SK-N-SH (cell line): Measurements from ENCODE around the gene PRKG1. TPM values are rescaled to one million over a fixed set of nuclear protein-coding genes. Genes with fewer than 3 reads are reported as not detected.

Experiments used
- CTCF ChIA-PET: fragments of 300-600, 350-600 bp; formaldehyde crosslinking; extraction: SDS; loops from one replicate; lab custom pipeline; 2021; lab: Yijun Ruan, JAX
- POLR2A ChIA-PET: fragments of 350-600 bp; sonication (Branson Sonifier 250); formaldehyde crosslinking; extraction: SDS; loops from one replicate; lab custom pipeline; 2020; ENCODE audit warnings: antibody characterized with exemption, inconsistent platforms; lab: Yijun Ruan, JAX
- DNase-seq: peaks from one replicate; pipeline ENCODE4 v3.0.0; 2012
- H2AFZ ChIP-seq: fragments of 200-600 bp; sonication (generic); 2 replicates; pipeline ENCODE4 v1.8.1; 2016; ENCODE audit warnings: antibody characterized with exemption, mild to moderate bottlenecking, low read depth
- H3F3A ChIP-seq: fragments of 200-600 bp; sonication (generic); replicated peaks from 2 replicates; pipeline ENCODE3; 2016; ENCODE audit warnings: antibody characterized with exemption, mild to moderate bottlenecking; ENCODE audit not compliant: insufficient read depth
- H3K27ac ChIP-seq, 2 experiments: fragments of 200-500 bp in 1 of 2; fragments of 200-600 bp in 1 of 2; sonication (Bioruptor generic) in 1 of 2; sonication (generic), shearing (Covaris generic) in 1 of 2; 2 replicates each; pipeline versions ENCODE4 v1.5.1 to v1.6.1; 2014 to 2016; ENCODE audit warnings: low read depth in 2 of 2, inconsistent platforms in 1 of 2, low read length in 1 of 2, mild to moderate bottlenecking in 1 of 2, mixed read lengths in 1 of 2
- H3K27me3 ChIP-seq: fragments of 200-600 bp; sonication (generic), shearing (Covaris generic); 2 replicates; pipeline ENCODE4 v1.6.1; 2016; ENCODE audit warnings: mixed run types; ENCODE audit not compliant: insufficient read depth
- H3K36me3 ChIP-seq, 2 experiments: fragments of 200-500 bp in 1 of 2; fragments of 200-600 bp in 1 of 2; sonication (Bioruptor generic) in 1 of 2; sonication (generic) in 1 of 2; replicated peaks in 1 of 2; 2 replicates each; pipeline versions ENCODE3 to v1.5.1; 2014 to 2016; ENCODE audit warnings: low read length in 1 of 2, mild to moderate bottlenecking in 1 of 2; ENCODE audit not compliant: insufficient read depth in 2 of 2, control insufficient read depth in 1 of 2
- H3K4me1 ChIP-seq, 2 experiments: fragments of 200-500 bp in 1 of 2; fragments of 200-600 bp in 1 of 2; sonication (Bioruptor generic) in 1 of 2; sonication (generic), shearing (Covaris generic) in 1 of 2; 2 replicates each; pipeline versions ENCODE4 v1.5.1 to v1.6.1; 2014 to 2016; ENCODE audit warnings: low read depth in 1 of 2, low read length in 1 of 2, mixed run types in 1 of 2; ENCODE audit not compliant: insufficient read depth in 2 of 2, control insufficient read depth in 1 of 2
- H3K4me2 ChIP-seq: fragments of 200-600 bp; sonication (generic), shearing (Covaris generic); 2 replicates; pipeline ENCODE4 v1.6.1; 2017; ENCODE audit warnings: mixed run types
- H3K4me3 ChIP-seq, 2 experiments: fragments of 200-500 bp in 1 of 2; fragments of 200-600 bp in 1 of 2; sonication (Bioruptor generic) in 1 of 2; sonication (generic), shearing (Covaris generic) in 1 of 2; 2 replicates each; pipeline versions ENCODE4 v1.5.1 to v1.8.1; 2014 to 2016; ENCODE audit warnings: low read depth in 2 of 2, inconsistent platforms in 1 of 2, low read length in 1 of 2, mild to moderate bottlenecking in 1 of 2, mixed read lengths in 1 of 2, moderate library complexity in 1 of 2
- H3K79me2 ChIP-seq: fragments of 200-600 bp; sonication (generic); 2 replicates; pipeline ENCODE4 v1.8.1; 2017; ENCODE audit warnings: mild to moderate bottlenecking; ENCODE audit not compliant: insufficient read depth
- H3K9ac ChIP-seq: fragments of 200-600 bp; sonication (generic); 2 replicates; pipeline ENCODE4 v1.6.1; 2017; ENCODE audit warnings: mixed run types
- H3K9me2 ChIP-seq: fragments of 200-600 bp; sonication (generic); 2 replicates; pipeline ENCODE4 v1.6.1; 2017; ENCODE audit warnings: mixed run types
- H3K9me3 ChIP-seq: fragments of 200-600 bp; sonication (generic); 2 replicates; pipeline ENCODE4 v1.6.1; 2017; ENCODE audit warnings: mixed run types, mild to moderate bottlenecking, moderate library complexity
- H4K20me1 ChIP-seq: fragments of 200-600 bp; sonication (generic); 2 replicates; pipeline ENCODE4 v1.6.1; 2017; ENCODE audit warnings: mild to moderate bottlenecking, mixed run types; ENCODE audit not compliant: insufficient read depth
- ELF1 ChIP-seq: IDR thresholded peaks from 2 replicates; pipeline ENCODE4 v1.4.0; 2012
- EZH2phosphoT487 ChIP-seq: fragments of 200-600 bp; sonication (generic); IDR thresholded peaks from 2 replicates; pipeline ENCODE4 v1.6.1; 2017; ENCODE audit warnings: low read depth, mixed run types, mild to moderate bottlenecking, antibody characterized with exemption, moderate library complexity, borderline replicate concordance
- FOSL2 ChIP-seq: IDR thresholded peaks from 2 replicates; pipeline ENCODE4 v1.4.0; 2012; ENCODE audit warnings: low read depth, mild to moderate bottlenecking, moderate library complexity, borderline replicate concordance
- FOXM1 ChIP-seq: IDR thresholded peaks from 2 replicates; pipeline ENCODE4 v1.4.0; 2012; ENCODE audit warnings: low read depth, mild to moderate bottlenecking
- GABPA ChIP-seq: IDR thresholded peaks from 2 replicates; pipeline ENCODE4 v1.4.0; 2012; ENCODE audit warnings: low read depth, mild to moderate bottlenecking
- POLR2AphosphoS5 ChIP-seq: IDR thresholded peaks from 2 replicates; pipeline ENCODE4 v1.6.1; 2012; ENCODE audit warnings: low read depth, low read length
- SIN3A ChIP-seq: IDR thresholded peaks from 2 replicates; pipeline ENCODE4 v1.6.1; 2012; ENCODE audit warnings: low read depth, mild to moderate bottlenecking, low read length, moderate library complexity, borderline replicate concordance
- TAF1 ChIP-seq: IDR thresholded peaks from 2 replicates; pipeline ENCODE4 v1.6.1; 2012; ENCODE audit warnings: low read depth, mild to moderate bottlenecking, low read length, moderate library complexity, borderline replicate concordance
- TCF12 ChIP-seq: IDR thresholded peaks from 2 replicates; pipeline ENCODE4 v1.4.0; 2012
- TEAD4 ChIP-seq: IDR thresholded peaks from 2 replicates; pipeline ENCODE4 v1.4.0; 2012; ENCODE audit warnings: mild to moderate bottlenecking, borderline replicate concordance; ENCODE audit not compliant: insufficient read depth
- WGBS: methylation state at CpG from one replicate; pipeline ENCODE4 v1.1.6; 2017; ENCODE audit warnings: low lambda C conversion rate; 5-methylcytosine and 5-hydroxymethylcytosine counted together
- polyA plus RNA-seq, 3 experiments: library from polyadenylated mRNA; depleted of rRNA; stranded (reverse); fragments of >200 nt; gene quantifications; 2 replicates each; pipeline ENCODE4 v1.2.3, GENCODE V29; 2012
- TF ChIP-seq, protein P1 (sequence below): IDR thresholded peaks from 2 replicates; pipeline ENCODE4 v1.4.0; 2012; ENCODE audit warnings: low read depth
- TF ChIP-seq, protein P2 (sequence below): IDR thresholded peaks from 2 replicates; pipeline ENCODE4 v1.6.1; 2012; ENCODE audit warnings: mild to moderate bottlenecking, low read depth, low read length, moderate library complexity
- TF ChIP-seq, protein P3 (sequence below): fragments of 150-350 bp; IDR thresholded peaks from 2 replicates; pipeline ENCODE4 v1.6.1; 2017; ENCODE audit warnings: antibody characterized with exemption, low read length, low read depth, borderline replicate concordance
- TF ChIP-seq, protein P4 (sequence below): IDR thresholded peaks from 2 replicates; pipeline ENCODE4; 2012

Gene PRKG1
- polyA plus RNA-seq, 1 of the 3 experiments (the other 2 are of a cell fraction): 4.1 TPM

DNA sequence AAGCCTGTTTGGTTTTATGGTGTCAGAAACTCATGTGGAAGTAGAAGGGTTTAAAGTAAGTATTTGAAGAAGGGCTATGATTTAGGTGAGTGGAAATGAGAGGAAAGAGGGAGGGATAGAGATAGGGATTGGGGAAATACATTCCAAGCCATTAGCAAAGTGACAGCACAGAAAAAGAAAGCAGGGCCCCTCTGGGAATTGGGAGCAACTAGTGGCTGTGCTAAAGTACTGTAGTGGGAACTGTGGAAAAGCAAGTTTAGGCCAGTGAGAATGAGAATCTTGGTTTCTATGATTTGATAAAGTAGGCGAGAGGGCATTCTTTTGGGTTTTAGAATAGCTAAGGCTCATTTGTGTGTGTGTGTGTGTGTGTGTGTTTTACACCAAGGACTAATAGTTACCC is 5.0 kb downstream of the PRKG1 start:
- ChIA-PET POLR2A (no interaction called here), CTCF (interaction anchor here (1.0 kb wide), 1 partner anchor 9 kb away, joined by 5 read pairs; no protein-coding TSS in a partner anchor)
- H3K36me3 ChIP-seq: no peaks in the 10 kb centered on the region
- no peak overlapping the region for H2AFZ ChIP-seq
- no peak for DNase-seq
- TF ChIP-seq FOSL2 (no peak), EZH2phosphoT487 (no peak), TAF1 (no peak), TEAD4 (no peak), GABPA (no peak), TCF12 (no peak), POLR2AphosphoS5 (no peak), SIN3A (no peak), ELF1 (no peak)
- TF ChIP-seq, protein P1, sequence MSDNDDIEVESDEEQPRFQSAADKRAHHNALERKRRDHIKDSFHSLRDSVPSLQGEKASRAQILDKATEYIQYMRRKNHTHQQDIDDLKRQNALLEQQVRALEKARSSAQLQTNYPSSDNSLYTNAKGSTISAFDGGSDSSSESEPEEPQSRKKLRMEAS: no peak
- TF ChIP-seq, protein P2, sequence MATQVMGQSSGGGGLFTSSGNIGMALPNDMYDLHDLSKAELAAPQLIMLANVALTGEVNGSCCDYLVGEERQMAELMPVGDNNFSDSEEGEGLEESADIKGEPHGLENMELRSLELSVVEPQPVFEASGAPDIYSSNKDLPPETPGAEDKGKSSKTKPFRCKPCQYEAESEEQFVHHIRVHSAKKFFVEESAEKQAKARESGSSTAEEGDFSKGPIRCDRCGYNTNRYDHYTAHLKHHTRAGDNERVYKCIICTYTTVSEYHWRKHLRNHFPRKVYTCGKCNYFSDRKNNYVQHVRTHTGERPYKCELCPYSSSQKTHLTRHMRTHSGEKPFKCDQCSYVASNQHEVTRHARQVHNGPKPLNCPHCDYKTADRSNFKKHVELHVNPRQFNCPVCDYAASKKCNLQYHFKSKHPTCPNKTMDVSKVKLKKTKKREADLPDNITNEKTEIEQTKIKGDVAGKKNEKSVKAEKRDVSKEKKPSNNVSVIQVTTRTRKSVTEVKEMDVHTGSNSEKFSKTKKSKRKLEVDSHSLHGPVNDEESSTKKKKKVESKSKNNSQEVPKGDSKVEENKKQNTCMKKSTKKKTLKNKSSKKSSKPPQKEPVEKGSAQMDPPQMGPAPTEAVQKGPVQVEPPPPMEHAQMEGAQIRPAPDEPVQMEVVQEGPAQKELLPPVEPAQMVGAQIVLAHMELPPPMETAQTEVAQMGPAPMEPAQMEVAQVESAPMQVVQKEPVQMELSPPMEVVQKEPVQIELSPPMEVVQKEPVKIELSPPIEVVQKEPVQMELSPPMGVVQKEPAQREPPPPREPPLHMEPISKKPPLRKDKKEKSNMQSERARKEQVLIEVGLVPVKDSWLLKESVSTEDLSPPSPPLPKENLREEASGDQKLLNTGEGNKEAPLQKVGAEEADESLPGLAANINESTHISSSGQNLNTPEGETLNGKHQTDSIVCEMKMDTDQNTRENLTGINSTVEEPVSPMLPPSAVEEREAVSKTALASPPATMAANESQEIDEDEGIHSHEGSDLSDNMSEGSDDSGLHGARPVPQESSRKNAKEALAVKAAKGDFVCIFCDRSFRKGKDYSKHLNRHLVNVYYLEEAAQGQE: no peak
- TF ChIP-seq, protein P3, sequence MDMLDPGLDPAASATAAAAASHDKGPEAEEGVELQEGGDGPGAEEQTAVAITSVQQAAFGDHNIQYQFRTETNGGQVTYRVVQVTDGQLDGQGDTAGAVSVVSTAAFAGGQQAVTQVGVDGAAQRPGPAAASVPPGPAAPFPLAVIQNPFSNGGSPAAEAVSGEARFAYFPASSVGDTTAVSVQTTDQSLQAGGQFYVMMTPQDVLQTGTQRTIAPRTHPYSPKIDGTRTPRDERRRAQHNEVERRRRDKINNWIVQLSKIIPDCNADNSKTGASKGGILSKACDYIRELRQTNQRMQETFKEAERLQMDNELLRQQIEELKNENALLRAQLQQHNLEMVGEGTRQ: no peak
- H3K9me3 ChIP-seq: no peaks in the 10 kb centered on the region
- WGBS: 88% methylated on average over 1 of the region's 1 CpG
- peaks cover 0 to 6% of the 10 kb centered on the region in 2 experiments; a peak in 1 of 4 replicates for H3K4me1 ChIP-seq
- H3K4me3 ChIP-seq: no peak overlapping the region
- H3K27ac ChIP-seq: no peak overlapping the region
- H3K9ac ChIP-seq: no peak overlapping the region
- no peaks in the 10 kb centered on the region; the same call in none of the 2 replicates for H3K79me2 ChIP-seq
- H3K9me2 ChIP-seq: no peaks in the 10 kb centered on the region
- no peaks in the 10 kb centered on the region for H3K27me3 ChIP-seq
- no peaks in the 10 kb centered on the region for H4K20me1 ChIP-seq
- no peaks in the 10 kb centered on the region for H3F3A ChIP-seq
- H3K4me2 ChIP-seq: no peak overlapping the region

DNA sequence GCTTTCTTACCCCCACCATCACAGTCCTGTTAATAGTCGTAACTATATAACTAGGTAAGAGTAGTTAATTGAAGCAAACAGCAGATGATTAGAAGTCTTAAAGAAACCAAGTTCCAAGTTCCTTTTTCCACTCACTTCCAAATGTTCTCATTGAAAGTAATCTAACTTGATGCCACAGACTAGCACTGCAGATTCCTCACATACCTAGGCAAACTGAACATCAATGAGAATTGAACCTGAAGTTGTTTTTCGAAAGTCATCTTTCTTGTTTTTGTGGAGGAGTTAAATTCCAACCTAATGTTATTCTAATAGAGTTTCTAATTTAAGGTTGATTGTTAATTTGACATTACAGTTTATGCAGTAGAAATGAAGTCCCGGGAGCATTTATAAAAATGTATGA is 5.5 kb downstream of the PRKG1 start:
- DNase-seq: no peak
- H3K4me1 ChIP-seq: peaks cover 0 to 5% of the 10 kb centered on the region in 2 experiments; a peak in 1 of 4 replicates
- H3K4me3 ChIP-seq: no peak overlapping the region
- POLR2A ChIA-PET: no interaction called here
- TF ChIP-seq, protein P4, sequence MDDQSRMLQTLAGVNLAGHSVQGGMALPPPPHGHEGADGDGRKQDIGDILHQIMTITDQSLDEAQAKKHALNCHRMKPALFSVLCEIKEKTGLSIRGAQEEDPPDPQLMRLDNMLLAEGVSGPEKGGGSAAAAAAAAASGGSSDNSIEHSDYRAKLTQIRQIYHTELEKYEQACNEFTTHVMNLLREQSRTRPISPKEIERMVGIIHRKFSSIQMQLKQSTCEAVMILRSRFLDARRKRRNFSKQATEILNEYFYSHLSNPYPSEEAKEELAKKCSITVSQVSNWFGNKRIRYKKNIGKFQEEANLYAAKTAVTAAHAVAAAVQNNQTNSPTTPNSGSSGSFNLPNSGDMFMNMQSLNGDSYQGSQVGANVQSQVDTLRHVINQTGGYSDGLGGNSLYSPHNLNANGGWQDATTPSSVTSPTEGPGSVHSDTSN: no peak
- TF ChIP-seq FOXM1 (no peak), TAF1 (no peak)
- no peak overlapping the region for H3K4me2 ChIP-seq
- no peaks in the 10 kb centered on the region for H3K36me3 ChIP-seq
- no peaks in the 10 kb centered on the region for H3F3A ChIP-seq
- H3K9me3 ChIP-seq: no peaks in the 10 kb centered on the region
- CTCF ChIA-PET: interaction anchor here (1.0 kb wide), 1 partner anchor 9 kb away, joined by 5 read pairs; no protein-coding TSS in a partner anchor
- no peaks in the 10 kb centered on the region; the same call in none of the 2 replicates for H3K79me2 ChIP-seq
- no peaks in the 10 kb centered on the region for H4K20me1 ChIP-seq
- H3K9ac ChIP-seq: no peak overlapping the region
- H3K9me2 ChIP-seq: no peaks in the 10 kb centered on the region
- H3K27ac ChIP-seq: no peak overlapping the region
- WGBS: 78% methylated on average over 3 of the region's 3 CpGs
- H3K27me3 ChIP-seq: no peaks in the 10 kb centered on the region
- no peak overlapping the region for H2AFZ ChIP-seq
